HepG2 (cell line): Measurements from ENCODE around the gene NEAT1. TPM values are rescaled to one million over a fixed set of nuclear protein-coding genes. Genes with fewer than 3 reads are reported as not detected.

Experiments
- ARID2 ChIP-seq: sonication (generic); formaldehyde crosslinking; IDR thresholded peaks from 2 replicates; pipeline ENCODE4 v1.8.1; 2022; ENCODE audit warnings: mild to moderate bottlenecking, missing genetic modification reagents, borderline replicate concordance
- BRF2 ChIP-seq: sonication (generic); formaldehyde crosslinking; IDR thresholded peaks from 2 replicates; pipeline ENCODE4 v1.8.1; 2022; ENCODE audit warnings: mild to moderate bottlenecking, missing genetic modification reagents
- CEBPZ ChIP-seq: IDR thresholded peaks from 2 replicates; pipeline ENCODE4 v1.6.1; 2012; ENCODE audit warnings: low read length, improper control_type of control experiment
- CREB3 ChIP-seq: sonication (generic); formaldehyde crosslinking; IDR thresholded peaks from 2 replicates; pipeline ENCODE4 v1.5.0; 2020; ENCODE audit warnings: missing genetic modification reagents
- EHMT2 ChIP-seq: fragments of 200-600 bp; sonication (generic); IDR thresholded peaks from 2 replicates; pipeline ENCODE4 v1.7.0; 2017; ENCODE audit warnings: antibody characterized with exemption, low read depth, low read length, borderline replicate concordance
- FOXK1 ChIP-seq: sonication (generic); formaldehyde crosslinking; IDR thresholded peaks from 2 replicates; pipeline ENCODE4 v1.4.0; 2020; ENCODE audit warnings: low read depth, missing genetic modification reagents, borderline replicate concordance
- KDM3A ChIP-seq: IDR thresholded peaks from 2 replicates; pipeline ENCODE4 v1.6.1; 2018; ENCODE audit warnings: low read depth, missing compliant biosample characterization
- MYNN ChIP-seq: sonication (generic); formaldehyde crosslinking; IDR thresholded peaks from 2 replicates; pipeline ENCODE4 v1.4.0; 2020; ENCODE audit warnings: mild to moderate bottlenecking, low read depth, missing genetic modification reagents
- PHF5A ChIP-seq: IDR thresholded peaks from one replicate; pipeline ENCODE4 v1.6.1; 2018; ENCODE audit warnings: low read depth, missing genetic modification reagents; ENCODE audit not compliant: unreplicated experiment
- RAD21 ChIP-seq: fragments of 450-650 bp; formaldehyde crosslinking; IDR thresholded peaks from 2 replicates; pipeline ENCODE4 v1.5.0; 2020; ENCODE audit warnings: mild to moderate bottlenecking
- SIN3B ChIP-seq: fragments of 150-350 bp; IDR thresholded peaks from 2 replicates; pipeline ENCODE4 v1.6.1; 2014; ENCODE audit warnings: low read length
- TBX2 ChIP-seq: sonication (generic); formaldehyde crosslinking; IDR thresholded peaks from 2 replicates; pipeline ENCODE4 v1.5.0; 2020; ENCODE audit warnings: missing genetic modification reagents, mild to moderate bottlenecking, borderline replicate concordance
- THAP8 ChIP-seq: sonication (generic); formaldehyde crosslinking; IDR thresholded peaks from 2 replicates; pipeline ENCODE4 v1.5.1; 2020; ENCODE audit warnings: missing genetic modification reagents, mild to moderate bottlenecking, borderline replicate concordance
- ZNF451 ChIP-seq: sonication (generic); formaldehyde crosslinking; IDR thresholded peaks from 2 replicates; pipeline ENCODE4 v1.5.0; 2020; ENCODE audit warnings: mild to moderate bottlenecking, missing genetic modification reagents
- ZNF501 ChIP-seq: sonication (generic); formaldehyde crosslinking; IDR thresholded peaks from 2 replicates; pipeline ENCODE4 v1.5.1; 2020; ENCODE audit warnings: mild to moderate bottlenecking, moderate library complexity, missing genetic modification reagents
- ZNF567 ChIP-seq: sonication (generic); formaldehyde crosslinking; IDR thresholded peaks from 2 replicates; pipeline ENCODE4 v1.8.1; 2023; ENCODE audit warnings: mild to moderate bottlenecking, missing genetic modification reagents, borderline replicate concordance
- ZNF597 ChIP-seq: sonication (generic); formaldehyde crosslinking; IDR thresholded peaks from 2 replicates; pipeline ENCODE4 v1.5.0; 2020; ENCODE audit warnings: missing genetic modification reagents
- ZNF614 ChIP-seq: IDR thresholded peaks from 2 replicates; pipeline ENCODE4 v1.6.1; 2018; ENCODE audit warnings: missing biosample characterization, missing genetic modification reagents, inconsistent platforms, borderline replicate concordance
- ZNF75D ChIP-seq: sonication (generic); formaldehyde crosslinking; IDR thresholded peaks from 2 replicates; pipeline ENCODE4 v1.8.1; 2023; ENCODE audit warnings: missing genetic modification reagents, mild to moderate bottlenecking, borderline replicate concordance
- ZNF780A ChIP-seq: sonication (generic); formaldehyde crosslinking; IDR thresholded peaks from 2 replicates; pipeline ENCODE4 v1.8.0; 2022; ENCODE audit warnings: mild to moderate bottlenecking, missing genetic modification reagents, moderate library complexity
- ZNF781 ChIP-seq: sonication (generic); formaldehyde crosslinking; IDR thresholded peaks from 2 replicates; pipeline ENCODE4 v1.5.1; 2020; ENCODE audit warnings: borderline replicate concordance, mild to moderate bottlenecking, missing genetic modification reagents; ENCODE audit errors: not compliant biosample characterization
- ZSCAN12 ChIP-seq: sonication (generic); formaldehyde crosslinking; IDR thresholded peaks from 2 replicates; pipeline ENCODE4 v1.9.0; 2021; ENCODE audit warnings: mild to moderate bottlenecking, missing genetic modification reagents
- polyA plus RNA-seq, 8 experiments: library from polyadenylated mRNA; depleted of rRNA in 3 of 8; stranded (reverse) in 7 of 8; unstranded in 1 of 8; fragments of >200 nt; fragmentation: Illumina TruSeq in 4 of 8; extraction: Trizol in 4 of 8; gene quantifications; 2 replicates each; pipeline versions ENCODE4 v1.2.1 to v1.2.3, GENCODE V29; 2011 to 2016; ENCODE audit warnings: low read depth in 4 of 8, missing spikeins in 1 of 8, mixed read lengths in 1 of 8; ENCODE audit not compliant: insufficient read depth in 1 of 8
- total RNA-seq, 5 experiments: library from RNA; depleted of rRNA; stranded (reverse); fragments of >200 nt; fragmentation: Illumina TruSeq; extraction: Trizol; gene quantifications; 2 replicates each; pipeline ENCODE4 v1.2.3, GENCODE V29; 2016; ENCODE audit warnings: low read depth in 1 of 5

NEAT1 gene
- total and polyA plus RNA-seq, 2 of the 13 experiments (the other 11 are each of a cell fraction or from before 2014, with no cell fraction given): 20.5 to 41.2 TPM

GRCh38 chr11:65418681-65419459 lies 3.7 kb upstream of the NEAT1 start (continued):
- 0 out of 2 replicates have a peak, but pooled peaks have one; percentile 35 for TF ChIP-seq BRF2
- TF ChIP-seq ZNF781 (CRISPR knock-in tag): peak; percentile 69
- no peak for TF ChIP-seq PHF5A (CRISPR knock-in tag)
- TF ChIP-seq TBX2: peak; percentile 98
- no peak for TF ChIP-seq ZNF567
- no peak for TF ChIP-seq ZNF597 (CRISPR knock-in tag)
- 0 out of 2 replicates have a peak, but pooled peaks have one; percentile 86 for TF ChIP-seq ZSCAN12
- no peak for TF ChIP-seq MYNN
- no peak; the same call in 1 of the 2 replicates for TF ChIP-seq ZNF451 (CRISPR knock-in tag)
- TF ChIP-seq CREB3: no peak
- no peak for TF ChIP-seq ARID2 (CRISPR knock-in tag)
- no peak for TF ChIP-seq ZNF75D (CRISPR knock-in tag)
- peak; percentile 56 for TF ChIP-seq RAD21 (CRISPR knock-in tag)
- TF ChIP-seq CEBPZ: no peak
- no peak for TF ChIP-seq SIN3B
- peak; percentile 90 for TF ChIP-seq FOXK1 (CRISPR knock-in tag)
- TF ChIP-seq EHMT2: no peak
- TF ChIP-seq ZNF501 (CRISPR knock-in tag): peak; percentile 94
- TF ChIP-seq KDM3A (CRISPR knock-in tag): no peak; the same call in 1 of the 2 replicates
- peak; percentile 68; the same call in 1 of the 2 replicates for TF ChIP-seq ZNF780A (CRISPR knock-in tag)
- TF ChIP-seq ZNF614 (CRISPR knock-in tag): peak; percentile 44
- TF ChIP-seq THAP8: no peak
